Astrocyte (in vitro differentiated cells and primary cell): ENCODE measurements around the gene FEZF2. TPM values are rescaled to one million over a fixed set of nuclear protein-coding genes. Genes with fewer than 3 reads are reported as not detected.

Experiments
- DNase-seq: peaks from one replicate; pipeline ENCODE4 v3.0.0-alpha.2; 2010; ENCODE audit warnings: low read depth
- FAIRE-seq: peaks from 2 replicates; lab custom pipeline; 2011; peaks lifted over from hg19 to GRCh38; lab: Jason Lieb, UNC
- H2AFZ ChIP-seq: 2 replicates; pipeline ENCODE4 v1.6.0; 2012; ENCODE audit warnings: low read depth, low read length, inconsistent platforms
- H3K27ac ChIP-seq: 2 replicates; pipeline ENCODE4 v1.5.1; 2011; ENCODE audit warnings: low read depth, low read length, inconsistent platforms
- H3K27me3 ChIP-seq: 2 replicates; pipeline ENCODE4 v1.6.0; 2011; ENCODE audit warnings: low read length, inconsistent platforms; ENCODE audit not compliant: insufficient read depth
- H3K36me3 ChIP-seq: 2 replicates; pipeline ENCODE4 v1.5.1; 2011; ENCODE audit warnings: low read length, inconsistent platforms; ENCODE audit not compliant: insufficient read depth
- H3K4me1 ChIP-seq: 2 replicates; pipeline ENCODE4 v1.5.1; 2011; ENCODE audit warnings: low read length, inconsistent platforms; ENCODE audit not compliant: insufficient read depth
- H3K4me2 ChIP-seq: 2 replicates; pipeline ENCODE4 v1.6.0; 2012; ENCODE audit warnings: low read length, inconsistent platforms
- H3K4me3 ChIP-seq: 2 replicates; pipeline ENCODE4 v1.5.1; 2011; ENCODE audit warnings: low read depth, mild to moderate bottlenecking, low read length, inconsistent platforms; ENCODE audit not compliant: insufficient read depth
- H3K79me2 ChIP-seq: 2 replicates; pipeline ENCODE4 v1.6.0; 2012; ENCODE audit warnings: mild to moderate bottlenecking, low read length, inconsistent platforms; ENCODE audit not compliant: insufficient read depth
- H3K9ac ChIP-seq: 2 replicates; pipeline ENCODE4 v1.6.0; 2012; ENCODE audit warnings: mild to moderate bottlenecking, low read length, inconsistent platforms
- H3K9me3 ChIP-seq: 2 replicates; pipeline ENCODE4 v1.5.1; 2012; ENCODE audit warnings: low read depth, mild to moderate bottlenecking, low read length, inconsistent platforms; ENCODE audit not compliant: insufficient read depth
- H4K20me1 ChIP-seq: 2 replicates; pipeline ENCODE4 v1.6.0; 2012; ENCODE audit warnings: low read length, inconsistent platforms; ENCODE audit not compliant: insufficient read depth
- H3K27ac Mint-ChIP-seq: one replicate; pipeline ENCODE4 v1.8.0; 2021; ENCODE audit warnings: mild to moderate bottlenecking, mixed read lengths; ENCODE audit not compliant: unreplicated experiment
- H3K27me3 Mint-ChIP-seq: one replicate; pipeline ENCODE4 v1.8.0; 2021; ENCODE audit warnings: low read depth, mixed read lengths; ENCODE audit not compliant: unreplicated experiment
- H3K36me3 Mint-ChIP-seq: one replicate; pipeline ENCODE4 v1.8.0; 2021; ENCODE audit warnings: low read depth, mixed read lengths; ENCODE audit not compliant: unreplicated experiment
- H3K4me1 Mint-ChIP-seq: one replicate; pipeline ENCODE4 v1.8.0; 2021; ENCODE audit warnings: low read depth, mixed read lengths; ENCODE audit not compliant: unreplicated experiment
- H3K4me3 Mint-ChIP-seq: one replicate; pipeline ENCODE4 v1.8.0; 2021; ENCODE audit warnings: mild to moderate bottlenecking, moderate library complexity, mixed read lengths; ENCODE audit not compliant: unreplicated experiment
- H3K9me3 Mint-ChIP-seq: one replicate; pipeline ENCODE4 v1.8.0; 2021; ENCODE audit warnings: mild to moderate bottlenecking, mixed read lengths; ENCODE audit not compliant: unreplicated experiment
- CTCF ChIP-seq: IDR thresholded peaks from 2 replicates; pipeline ENCODE4 v1.5.1; 2011; ENCODE audit warnings: low read depth, mild to moderate bottlenecking, inconsistent platforms, low read length, moderate library complexity; ENCODE audit not compliant: insufficient read depth
- EZH2 ChIP-seq: IDR thresholded peaks from 2 replicates; pipeline ENCODE4 v1.6.1; 2012; ENCODE audit warnings: mild to moderate bottlenecking, low read length, inconsistent platforms; ENCODE audit not compliant: insufficient read depth
- total RNA-seq: library from RNA; stranded (reverse); gene quantifications from 2 replicates; pipeline ENCODE4 v1.2.1, GENCODE V29; 2021

FEZF2 gene
- total RNA-seq, 1 donor from 2014 or later, result not detected

GRCh38 chr3:62343755-62344154 lies 29.6 kb downstream of the FEZF2 start:
- Mint-ChIP-seq H3K27me3 (peaks cover 12% of the 10 kb centered on the region), H3K4me3 (no peak overlapping the region), H3K27ac (no peak overlapping the region), H3K9me3 (peaks cover 6% of the 10 kb centered on the region), H3K4me1 (no peaks in the 10 kb centered on the region), H3K36me3 (no peaks in the 10 kb centered on the region)
- H3K27ac ChIP-seq, result no peak overlapping the region
- no peaks in the 10 kb centered on the region for H4K20me1 ChIP-seq
- H2AFZ ChIP-seq, result no peak overlapping the region
- TF ChIP-seq EZH2, result no peak
- TF ChIP-seq CTCF, result no peak
- no peaks in the 10 kb centered on the region for H3K9me3 ChIP-seq
- DNase-seq (no peak), FAIRE-seq (no peak)
- no peak overlapping the region for H3K4me2 ChIP-seq
- no peaks in the 10 kb centered on the region for H3K79me2 ChIP-seq
- H3K27me3 ChIP-seq, result no peaks in the 10 kb centered on the region
- no peak overlapping the region for H3K4me3 ChIP-seq
- H3K4me1 ChIP-seq, result no peaks in the 10 kb centered on the region
- H3K36me3 ChIP-seq, result no peaks in the 10 kb centered on the region
- H3K9ac ChIP-seq, result no peak overlapping the region

- no peaks in the 10 kb centered on the region for H3K4me1 ChIP-seq
- Mint-ChIP-seq H3K4me1 (no peaks in the 10 kb centered on the region), H3K27me3 (no peaks in the 10 kb centered on the region), H3K4me3 (no peak overlapping the region), H3K9me3 (no peaks in the 10 kb centered on the region), H3K27ac (no peak overlapping the region), H3K36me3 (no peaks in the 10 kb centered on the region)
- H3K4me2 ChIP-seq, result no peak overlapping the region
- no peaks in the 10 kb centered on the region for H3K27me3 ChIP-seq
- H3K79me2 ChIP-seq, result no peaks in the 10 kb centered on the region
- H3K9me3 ChIP-seq, result no peaks in the 10 kb centered on the region
- DNase-seq (no peak), FAIRE-seq (no peak)
- H3K4me3 ChIP-seq, result no peak overlapping the region
- H3K36me3 ChIP-seq, result no peaks in the 10 kb centered on the region
- H4K20me1 ChIP-seq, result no peaks in the 10 kb centered on the region
- H3K9ac ChIP-seq, result no peak overlapping the region
- no peak overlapping the region for H2AFZ ChIP-seq
- H3K27ac ChIP-seq, result no peak overlapping the region
- TF ChIP-seq CTCF (no peak), EZH2 (no peak)
These were observed 38.2 kb downstream of the FEZF2 start for GRCh38 chr3:62335196-62335595.

GRCh38 chr3:62332835-62333244 lies 40.5 kb downstream of the FEZF2 start:
- H4K20me1 ChIP-seq, result no peaks in the 10 kb centered on the region
- H3K4me1 Mint-ChIP-seq, result no peaks in the 10 kb centered on the region
- no peaks in the 10 kb centered on the region for H3K36me3 ChIP-seq
- H3K4me2 ChIP-seq, result no peak overlapping the region
- H3K36me3 Mint-ChIP-seq, result no peaks in the 10 kb centered on the region
- H3K9me3 Mint-ChIP-seq, result no peaks in the 10 kb centered on the region
- no peaks in the 10 kb centered on the region for H3K79me2 ChIP-seq
- H2AFZ ChIP-seq, result no peak overlapping the region
- no peaks in the 10 kb centered on the region for H3K9me3 ChIP-seq
- no peak for FAIRE-seq
- no peaks in the 10 kb centered on the region for H3K27me3 ChIP-seq
- H3K4me3 Mint-ChIP-seq, result no peak overlapping the region
- no peak overlapping the region for H3K27ac Mint-ChIP-seq
- H3K27ac ChIP-seq, result no peak overlapping the region
- no peaks in the 10 kb centered on the region for H3K4me1 ChIP-seq
- H3K9ac ChIP-seq, result no peak overlapping the region
- TF ChIP-seq CTCF (peak; percentile 54), EZH2 (no peak)
- DNase-seq, result no peak
- H3K27me3 Mint-ChIP-seq, result no peaks in the 10 kb centered on the region
- H3K4me3 ChIP-seq, result no peak overlapping the region
